NB4 (cell line): ENCODE results near the gene ARHGAP26.

ENCODE experiments used
- DNase-seq: peaks from one replicate; pipeline ENCODE4 v3.0.0; 2010; ENCODE audit warnings: low read depth
- H3K4me3 ChIP-seq: one replicate; pipeline ENCODE4 v1.5.1; 2011; ENCODE audit warnings: mild to moderate bottlenecking, low read depth, low read length, moderate library complexity
- CTCF ChIP-seq: IDR thresholded peaks from one replicate; pipeline ENCODE4 v1.5.1; 2012; ENCODE audit warnings: low read depth, low read length
- MYC ChIP-seq: IDR thresholded peaks from 2 replicates; pipeline ENCODE4 v1.6.1; 2011; ENCODE audit warnings: low read depth, low read length
- POLR2A ChIP-seq: IDR thresholded peaks from 2 replicates; pipeline ENCODE4 v1.6.1; 2011; ENCODE audit warnings: mild to moderate bottlenecking; ENCODE audit not compliant: insufficient read length; ENCODE audit errors: extremely low read depth
- TF ChIP-seq, protein P1 (sequence below): IDR thresholded peaks from 2 replicates; pipeline ENCODE4 v1.6.1; 2011; ENCODE audit warnings: low read depth, low read length

The ARHGAP26 gene

DNA sequence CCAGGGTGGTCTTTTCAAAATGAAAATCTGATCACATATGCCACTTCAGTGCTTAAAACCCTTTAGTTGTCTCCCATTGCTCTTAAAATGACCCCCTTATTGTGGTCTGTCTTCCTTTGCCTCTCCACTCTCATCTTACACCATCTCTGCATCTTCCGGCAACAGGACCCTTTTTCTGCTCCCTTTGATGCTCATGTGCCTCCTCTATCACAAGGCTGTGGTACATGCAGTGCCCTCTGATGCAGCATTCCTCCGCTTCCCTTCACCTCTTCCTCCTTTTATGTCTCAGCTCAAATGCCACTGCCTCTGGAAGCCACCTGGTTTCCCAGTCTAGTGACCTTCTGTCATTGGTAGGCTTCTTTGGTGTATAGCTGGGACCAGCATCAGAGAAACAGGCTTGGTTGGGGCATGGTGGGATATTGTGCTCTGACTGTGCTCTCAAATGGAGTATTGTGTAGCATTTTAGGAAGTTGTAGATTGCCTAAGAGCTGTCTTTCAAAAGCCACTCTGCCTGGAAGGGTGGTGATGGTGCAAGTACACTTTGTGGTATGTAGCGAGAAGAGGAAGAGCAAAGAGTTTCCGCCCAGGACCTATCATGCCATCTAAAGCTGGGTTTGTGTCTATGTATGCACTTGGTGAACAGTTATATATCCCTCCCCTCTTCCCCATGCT is 28.1 kb downstream of the ARHGAP26 start:
- peak overlapping the region; percentile 17 for H3K4me3 ChIP-seq
- TF ChIP-seq POLR2A (no peak), CTCF (no peak), MYC (peak; percentile 73)
- TF ChIP-seq, protein P1, sequence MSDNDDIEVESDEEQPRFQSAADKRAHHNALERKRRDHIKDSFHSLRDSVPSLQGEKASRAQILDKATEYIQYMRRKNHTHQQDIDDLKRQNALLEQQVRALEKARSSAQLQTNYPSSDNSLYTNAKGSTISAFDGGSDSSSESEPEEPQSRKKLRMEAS, result peak; percentile 71; the same call in 1 of the 2 replicates
- DNase-seq, result peak; percentile 98

DNA sequence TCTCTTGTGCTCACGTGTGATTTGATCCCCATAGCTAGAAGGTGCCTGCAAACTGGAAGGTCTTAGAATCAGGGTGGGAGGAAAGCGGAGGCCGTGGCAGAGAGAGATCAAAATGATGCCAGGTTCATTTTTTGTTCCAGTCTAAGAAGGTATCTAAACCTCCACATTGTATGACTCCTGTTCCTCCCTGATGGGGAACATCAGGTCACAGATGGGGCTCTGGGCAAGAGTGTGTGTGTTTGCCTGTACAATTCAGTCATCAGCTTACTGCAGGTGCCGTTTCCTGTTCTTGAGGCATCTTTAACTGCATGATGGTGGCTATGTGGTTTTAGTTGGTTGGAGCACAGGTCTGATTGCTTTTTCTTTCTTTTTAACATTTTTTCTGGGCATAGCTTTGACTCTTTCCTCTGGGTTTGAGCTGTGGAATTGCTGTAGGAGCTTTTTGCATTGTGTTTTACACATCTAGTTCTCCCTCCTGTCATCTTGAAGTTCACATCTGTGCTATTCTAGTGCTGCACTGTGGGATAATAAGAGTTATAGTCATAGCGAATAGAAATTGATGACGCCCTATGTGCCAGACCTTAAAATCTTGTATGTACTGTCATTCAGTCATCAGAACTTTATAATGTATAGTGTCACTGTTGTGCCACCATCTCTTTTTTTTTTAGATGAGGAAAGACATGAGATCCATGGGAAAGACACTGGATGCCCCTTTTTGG is 30.8 kb downstream of the ARHGAP26 start:
- no peak for TF ChIP-seq MYC
- TF ChIP-seq, protein P1, result no peak
- TF ChIP-seq POLR2A, result no peak
- no peak for TF ChIP-seq CTCF
- peak overlapping the region; percentile 17 for H3K4me3 ChIP-seq
- DNase-seq, result peak; percentile 64

- TF ChIP-seq POLR2A (no peak), MYC (no peak), CTCF (no peak)
- TF ChIP-seq, protein P1, result no peak
- DNase-seq, result no peak
- H3K4me3 ChIP-seq, result no peak overlapping the region
Observed at GRCh38 chr5:142801495-142801871, 31.3 kb downstream of the ARHGAP26 start.

DNA sequence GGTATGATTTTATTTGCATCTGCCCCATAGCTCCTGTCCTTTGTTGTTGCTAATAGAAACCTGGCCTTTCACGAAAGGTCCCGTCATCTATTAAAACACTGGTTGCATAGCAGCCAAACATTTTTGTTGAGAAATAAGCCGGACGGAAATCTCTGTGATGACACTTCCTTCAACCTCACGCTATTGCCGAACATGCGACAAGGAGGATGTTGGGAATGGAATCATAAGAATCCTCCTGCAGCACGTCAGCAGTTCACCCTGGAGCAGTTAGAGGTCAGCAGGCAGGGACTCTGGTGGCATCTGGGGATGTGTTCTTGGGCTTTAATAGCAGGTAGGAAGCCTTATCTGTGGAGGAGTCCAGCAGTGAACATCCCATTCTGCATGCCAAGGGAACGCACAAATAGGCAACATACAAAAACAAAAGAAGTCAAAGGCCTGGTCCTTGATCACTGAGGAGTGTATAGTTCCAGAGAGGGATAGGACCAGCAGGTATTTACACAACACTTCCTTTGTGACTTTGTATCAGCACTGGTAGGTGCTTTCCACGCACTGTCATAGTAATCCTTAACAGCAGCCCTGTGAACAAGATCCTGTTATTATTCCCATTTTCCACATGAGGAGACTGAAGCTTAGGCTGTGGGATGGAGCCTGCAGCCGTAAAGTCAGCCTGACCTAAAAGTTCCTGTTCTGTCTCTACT is 33.4 kb downstream of the ARHGAP26 start:
- no peak overlapping the region for H3K4me3 ChIP-seq
- TF ChIP-seq, protein P1, result no peak; the same call in 1 of the 2 replicates
- no peak for TF ChIP-seq POLR2A
- TF ChIP-seq MYC, result peak; percentile 29; the same call in 1 of the 2 replicates
- TF ChIP-seq CTCF, result peak; percentile 6
- DNase-seq, result peak; percentile 87

GRCh38 chr5:142805339-142805738 is 35.2 kb downstream of the ARHGAP26 start:
- TF ChIP-seq CTCF (no peak), MYC (no peak), POLR2A (no peak)
- TF ChIP-seq, protein P1, result no peak
- no peak overlapping the region for H3K4me3 ChIP-seq
- DNase-seq, result no peak
